GM23248 (cell line): ENCODE measurements around the gene GALNT18.

Source experiments
- EZH2 ChIP-seq: fragments of 200-600 bp; sonication (generic); IDR thresholded peaks from 2 replicates; pipeline ENCODE4 v1.6.1; 2018; ENCODE audit warnings: antibody characterized with exemption, mild to moderate bottlenecking; ENCODE audit not compliant: insufficient read depth, poor library complexity, severe bottlenecking
- EZH2phosphoT487 ChIP-seq: fragments of 200-600 bp; sonication (generic); IDR thresholded peaks from 2 replicates; pipeline ENCODE4 v1.6.1; 2018; ENCODE audit warnings: antibody characterized with exemption, moderate library complexity, mild to moderate bottlenecking, low read depth; ENCODE audit not compliant: insufficient read depth

DNA sequence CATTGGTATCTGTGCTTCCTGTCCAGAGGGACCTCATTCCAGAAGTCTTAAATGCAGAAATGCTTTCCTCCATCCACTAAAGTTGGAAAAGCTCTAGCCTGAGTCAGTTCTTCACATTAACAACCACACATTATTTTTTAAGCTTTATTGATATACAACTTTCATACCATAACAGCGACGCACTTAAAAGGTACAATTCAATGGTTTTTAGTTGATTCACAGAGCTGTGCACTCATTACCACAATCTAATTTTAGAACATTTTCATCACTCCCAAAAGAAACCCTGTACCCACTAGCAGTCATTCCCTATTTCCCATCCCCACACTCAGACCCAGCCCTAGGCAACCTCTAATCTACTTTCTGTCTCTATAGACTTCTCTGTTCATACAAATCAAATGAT lies 27.6 kb downstream of the GALNT18 start:
- TF ChIP-seq EZH2 (no peak), EZH2phosphoT487 (no peak)
